A673 (cell line): Measurements from ENCODE around the gene PIGQ.

Experiments
- EZH2 ChIP-seq: fragments of 200-600 bp; sonication (generic); IDR thresholded peaks from 2 replicates; pipeline ENCODE4 v1.6.1; 2017; ENCODE audit warnings: borderline replicate concordance, low read depth, mild to moderate bottlenecking, mixed read lengths, antibody characterized with exemption, low read length; ENCODE audit not compliant: poor library complexity, severe bottlenecking
- TF ChIP-seq, protein P1 (sequence below): fragments of 300-800, 200-600 bp; sonication (generic); conservative IDR thresholded peaks from 2 replicates; pipeline ENCODE4 v1.5.1; 2017; ENCODE audit warnings: low read depth, mild to moderate bottlenecking, antibody characterized with exemption, low read length, moderate library complexity, mixed read lengths

DNA sequence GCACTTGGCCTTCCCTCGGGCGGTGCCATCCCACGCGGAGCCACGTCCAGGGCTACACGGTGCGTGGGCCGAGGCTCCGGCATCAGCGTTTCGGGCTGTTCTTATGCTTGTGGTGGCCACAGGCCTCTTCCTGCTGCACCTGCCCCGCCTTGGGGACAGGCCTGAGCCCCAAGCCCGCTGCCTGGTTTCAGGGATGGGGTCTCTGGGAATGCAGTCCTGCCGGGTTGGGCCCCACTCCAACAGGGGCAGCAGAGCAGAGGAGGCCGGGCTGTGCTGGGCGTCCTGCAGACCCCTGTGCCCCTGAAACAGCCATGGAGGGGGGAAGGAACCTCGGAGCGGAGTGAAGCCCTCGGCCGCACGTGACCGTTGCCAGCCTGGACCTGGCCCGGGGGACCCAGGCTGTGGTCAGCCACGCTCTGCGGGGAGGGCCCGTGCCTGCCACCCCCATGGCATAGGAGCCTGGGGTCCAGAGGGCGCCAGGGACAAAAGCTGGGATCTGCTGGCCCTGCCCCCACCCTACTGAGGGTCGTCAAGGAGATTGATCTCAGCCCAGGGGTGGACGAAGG lies 60.6 kb downstream of the PIGQ start:
- TF ChIP-seq, protein P1, sequence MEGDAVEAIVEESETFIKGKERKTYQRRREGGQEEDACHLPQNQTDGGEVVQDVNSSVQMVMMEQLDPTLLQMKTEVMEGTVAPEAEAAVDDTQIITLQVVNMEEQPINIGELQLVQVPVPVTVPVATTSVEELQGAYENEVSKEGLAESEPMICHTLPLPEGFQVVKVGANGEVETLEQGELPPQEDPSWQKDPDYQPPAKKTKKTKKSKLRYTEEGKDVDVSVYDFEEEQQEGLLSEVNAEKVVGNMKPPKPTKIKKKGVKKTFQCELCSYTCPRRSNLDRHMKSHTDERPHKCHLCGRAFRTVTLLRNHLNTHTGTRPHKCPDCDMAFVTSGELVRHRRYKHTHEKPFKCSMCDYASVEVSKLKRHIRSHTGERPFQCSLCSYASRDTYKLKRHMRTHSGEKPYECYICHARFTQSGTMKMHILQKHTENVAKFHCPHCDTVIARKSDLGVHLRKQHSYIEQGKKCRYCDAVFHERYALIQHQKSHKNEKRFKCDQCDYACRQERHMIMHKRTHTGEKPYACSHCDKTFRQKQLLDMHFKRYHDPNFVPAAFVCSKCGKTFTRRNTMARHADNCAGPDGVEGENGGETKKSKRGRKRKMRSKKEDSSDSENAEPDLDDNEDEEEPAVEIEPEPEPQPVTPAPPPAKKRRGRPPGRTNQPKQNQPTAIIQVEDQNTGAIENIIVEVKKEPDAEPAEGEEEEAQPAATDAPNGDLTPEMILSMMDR, result no peak
- TF ChIP-seq EZH2, result no peak
